Measurements from ENCODE around the gene GYG2. TPM values are rescaled to one million over a fixed set of nuclear protein-coding genes. Genes with fewer than 3 reads are reported as not detected.
"Not testable (repeated sequence)": the region's sequence is repeated elsewhere in the genome, so short reads cannot be mapped to it uniquely, and the experiment has no call there.

The GYG2 gene
- not detected for total RNA-seq

GRCh38 chrX:2828344-2828958 is at the start of gene GYG2:
Gene GYG2 (plus strand): TSS chrX:2828930. CDS start chrX:2830189, 1,259 bp downstream.
- no peaks in the 10 kb centered on the region for H3K36me3 Mint-ChIP-seq
- no peak within 1 kb of the TSS for H3K4me3 Mint-ChIP-seq
- CTCF ChIA-PET, result no interaction called here

GRCh38 chrX:2780472-2781225 is 48.1 kb upstream of the GYG2 start:
- H3K9me3 Mint-ChIP-seq; DNase-seq; H3K36me3 Mint-ChIP-seq; H3K4me3 Mint-ChIP-seq; H3K27ac Mint-ChIP-seq; POLR2A ChIA-PET; intact Hi-C loops (cut with micrococcal nuclease); H3K27me3 Mint-ChIP-seq: not testable (repeated sequence)
- peaks cover 11% of the 10 kb centered on the region for H3K4me1 Mint-ChIP-seq (ENCODE audit: low read depth)
- CTCF ChIA-PET, result interaction anchor here (0.6 kb wide), 1 partner anchor 224 kb away, joined by 3 read pairs; no protein-coding TSS in a partner anchor

More at GRCh38 chrX:2828344-2828958, at the start of gene GYG2:
- no peaks in the 10 kb centered on the region for H3K9me3 Mint-ChIP-seq
- no peaks in the 10 kb centered on the region for H3K4me1 Mint-ChIP-seq (ENCODE audit: low read depth)
- POLR2A ChIA-PET, result no interaction called here
- intact Hi-C loops (cut with micrococcal nuclease), result no loop called here
- peaks cover 11% of the 10 kb centered on the region for H3K27me3 Mint-ChIP-seq
- no peak within 1 kb of the TSS for H3K27ac Mint-ChIP-seq
- DNase-seq, result no peak

- Mint-ChIP-seq H3K4me1 (ENCODE audit: low read depth) (peaks cover 11% of the 10 kb centered on the region), H3K27ac (no peak overlapping the region), H3K4me3 (no peak overlapping the region), H3K9me3 (no peaks in the 10 kb centered on the region), H3K36me3 (no peaks in the 10 kb centered on the region), H3K27me3 (no peaks in the 10 kb centered on the region)
- ChIA-PET POLR2A (no interaction called here), CTCF (interaction anchor here (0.6 kb wide), 1 partner anchor 223 kb away, joined by 3 read pairs; no protein-coding TSS in a partner anchor)
- no peak for DNase-seq
- intact Hi-C loops (cut with micrococcal nuclease), result no loop called here
These were observed 47.5 kb upstream of the GYG2 start for GRCh38 chrX:2781226-2781571.

- H3K4me1 Mint-ChIP-seq (ENCODE audit: low read depth), result peaks cover 11% of the 10 kb centered on the region
- ChIA-PET POLR2A (no interaction called here), CTCF (no interaction called here)
- DNase-seq, result no peak
- no peaks in the 10 kb centered on the region for H3K9me3 Mint-ChIP-seq
- intact Hi-C loops (cut with micrococcal nuclease), result no loop called here
- no peaks in the 10 kb centered on the region for H3K27me3 Mint-ChIP-seq
- H3K36me3 Mint-ChIP-seq, result no peaks in the 10 kb centered on the region
- no peak overlapping the region for H3K4me3 Mint-ChIP-seq
- H3K27ac Mint-ChIP-seq, result no peak overlapping the region
These were observed 47.0 kb upstream of the GYG2 start for GRCh38 chrX:2781698-2782097.

- Mint-ChIP-seq H3K27me3 (no peaks in the 10 kb centered on the region), H3K9me3 (no peaks in the 10 kb centered on the region), H3K27ac (no peak overlapping the region), H3K36me3 (no peaks in the 10 kb centered on the region), H3K4me1 (ENCODE audit: low read depth) (peaks cover 11% of the 10 kb centered on the region), H3K4me3 (no peak overlapping the region)
- ChIA-PET POLR2A (no interaction called here), CTCF (no interaction called here)
- no peak for DNase-seq
- intact Hi-C loops (cut with micrococcal nuclease), result no loop called here
These were observed 46.6 kb upstream of the GYG2 start for GRCh38 chrX:2782171-2782570.

- CTCF ChIA-PET, result no interaction called here
- H3K36me3 Mint-ChIP-seq, result no peaks in the 10 kb centered on the region
- H3K4me1 Mint-ChIP-seq (ENCODE audit: low read depth), result peaks cover 11% of the 10 kb centered on the region
These were observed 46.0 kb upstream of the GYG2 start for GRCh38 chrX:2782778-2783177.

GRCh38 chrX:2784026-2784425 is 44.7 kb upstream of the GYG2 start:
- H3K9me3 Mint-ChIP-seq, result no peaks in the 10 kb centered on the region
- peaks cover 2% of the 10 kb centered on the region for H3K27me3 Mint-ChIP-seq
- DNase-seq, result no peak
- ChIA-PET POLR2A (no interaction called here), CTCF (no interaction called here)
- H3K27ac Mint-ChIP-seq, result no peak overlapping the region
- intact Hi-C loops (cut with micrococcal nuclease), result no loop called here
- no peak overlapping the region for H3K4me3 Mint-ChIP-seq
- H3K36me3 Mint-ChIP-seq, result no peaks in the 10 kb centered on the region
- peaks cover 11% of the 10 kb centered on the region for H3K4me1 Mint-ChIP-seq (ENCODE audit: low read depth)

More at GRCh38 chrX:2782778-2783177, 46.0 kb upstream of the GYG2 start:
- intact Hi-C loops (cut with micrococcal nuclease), result no loop called here
- no peak for DNase-seq
- POLR2A ChIA-PET, result no interaction called here
- no peak overlapping the region for H3K27ac Mint-ChIP-seq
- H3K9me3 Mint-ChIP-seq, result no peaks in the 10 kb centered on the region
- H3K27me3 Mint-ChIP-seq, result no peaks in the 10 kb centered on the region
- no peak overlapping the region for H3K4me3 Mint-ChIP-seq

GRCh38 chrX:2785538-2785937 is 43.2 kb upstream of the GYG2 start:
- ChIA-PET CTCF (no interaction called here), POLR2A (no interaction called here)
- no peak for DNase-seq
- Mint-ChIP-seq H3K4me3 (no peak overlapping the region), H3K27ac (no peak overlapping the region), H3K9me3 (no peaks in the 10 kb centered on the region), H3K4me1 (ENCODE audit: low read depth) (peaks cover 11% of the 10 kb centered on the region), H3K27me3 (peaks cover 2% of the 10 kb centered on the region), H3K36me3 (no peaks in the 10 kb centered on the region)
- intact Hi-C loops (cut with micrococcal nuclease), result no loop called here

GRCh38 chrX:2788980-2789379 is 39.8 kb upstream of the GYG2 start:
- Mint-ChIP-seq H3K27me3 (peaks cover 2% of the 10 kb centered on the region), H3K36me3 (no peaks in the 10 kb centered on the region), H3K4me3 (no peak overlapping the region), H3K9me3 (no peaks in the 10 kb centered on the region), H3K27ac (no peak overlapping the region), H3K4me1 (ENCODE audit: low read depth) (no peaks in the 10 kb centered on the region)
- DNase-seq, result no peak
- POLR2A ChIA-PET, result no interaction called here
- intact Hi-C loops (cut with micrococcal nuclease), result no loop called here
- CTCF ChIA-PET, result no interaction called here

- H3K27me3 Mint-ChIP-seq, result peaks cover 2% of the 10 kb centered on the region
- no peaks in the 10 kb centered on the region for H3K9me3 Mint-ChIP-seq
- CTCF ChIA-PET, result no interaction called here
- no peak overlapping the region for H3K27ac Mint-ChIP-seq
- intact Hi-C loops (cut with micrococcal nuclease), result no loop called here
- POLR2A ChIA-PET, result no interaction called here
- no peaks in the 10 kb centered on the region for H3K4me1 Mint-ChIP-seq (ENCODE audit: low read depth)
- no peaks in the 10 kb centered on the region for H3K36me3 Mint-ChIP-seq
- no peak for DNase-seq
- H3K4me3 Mint-ChIP-seq, result no peak overlapping the region
These were observed 39.2 kb upstream of the GYG2 start for GRCh38 chrX:2789569-2789968.

- Mint-ChIP-seq H3K27me3 (no peaks in the 10 kb centered on the region), H3K36me3 (no peaks in the 10 kb centered on the region), H3K4me1 (ENCODE audit: low read depth) (no peaks in the 10 kb centered on the region), H3K4me3 (no peak overlapping the region), H3K9me3 (no peaks in the 10 kb centered on the region), H3K27ac (no peak overlapping the region)
- no peak for DNase-seq
- POLR2A ChIA-PET, result no interaction called here
- intact Hi-C loops (cut with micrococcal nuclease), result no loop called here
- CTCF ChIA-PET, result no interaction called here
These were observed 35.0 kb upstream of the GYG2 start for GRCh38 chrX:2793752-2794151.

GRCh38 chrX:2794336-2794735 is 34.4 kb upstream of the GYG2 start:
- Mint-ChIP-seq H3K27ac (no peak overlapping the region), H3K4me1 (ENCODE audit: low read depth) (no peaks in the 10 kb centered on the region), H3K27me3 (no peaks in the 10 kb centered on the region), H3K4me3 (no peak overlapping the region), H3K36me3 (no peaks in the 10 kb centered on the region), H3K9me3 (no peaks in the 10 kb centered on the region)
- DNase-seq, result no peak
- intact Hi-C loops (cut with micrococcal nuclease), result no loop called here
- ChIA-PET CTCF (no interaction called here), POLR2A (no interaction called here)

GRCh38 chrX:2796808-2797207 is 31.9 kb upstream of the GYG2 start:
- H3K27ac Mint-ChIP-seq; H3K4me3 Mint-ChIP-seq; H3K9me3 Mint-ChIP-seq; H3K36me3 Mint-ChIP-seq; POLR2A ChIA-PET; CTCF ChIA-PET; H3K27me3 Mint-ChIP-seq; intact Hi-C loops (cut with micrococcal nuclease); H3K4me1 Mint-ChIP-seq (ENCODE audit: low read depth): not testable (repeated sequence)
- DNase-seq, result peak; percentile 10
